Osteoblast (primary cell): ENCODE results near the gene QSOX1. TPM values are rescaled to one million over a fixed set of nuclear protein-coding genes. Genes with fewer than 3 reads are reported as not detected.
A peak's percentile ranks its signal among the peaks of the same experiment; 100 is the strongest.

Experiments
- DNase-seq: peaks from one replicate; pipeline ENCODE4 v3.0.0; 2011; ENCODE audit warnings: low spot score, mixed read lengths; ENCODE audit not compliant: insufficient read length; ENCODE audit errors: missing footprints
- H2AFZ ChIP-seq: 2 replicates; pipeline ENCODE4 v1.6.0; 2011; ENCODE audit warnings: mild to moderate bottlenecking, low read length
- H3K27ac ChIP-seq: 2 replicates; pipeline ENCODE4 v1.5.1; 2011; ENCODE audit warnings: mild to moderate bottlenecking, low read depth, low read length, moderate library complexity
- H3K27me3 ChIP-seq: 2 replicates; pipeline ENCODE4 v1.6.0; 2012; ENCODE audit warnings: mild to moderate bottlenecking, control low read depth, inconsistent platforms, low read length, moderate library complexity; ENCODE audit not compliant: insufficient read depth
- H3K36me3 ChIP-seq: 2 replicates; pipeline ENCODE4 v1.5.1; 2011; ENCODE audit warnings: mild to moderate bottlenecking, low read length, control low read depth, moderate library complexity; ENCODE audit not compliant: insufficient read depth
- H3K4me1 ChIP-seq: 2 replicates; pipeline ENCODE4 v1.5.1; 2011; ENCODE audit warnings: mild to moderate bottlenecking, low read length, control low read depth, moderate library complexity; ENCODE audit not compliant: insufficient read depth
- H3K4me2 ChIP-seq: 2 replicates; pipeline ENCODE4 v1.6.0; 2011; ENCODE audit warnings: mild to moderate bottlenecking, low read length; ENCODE audit not compliant: insufficient read depth
- H3K4me3 ChIP-seq: fragments of 200-600 bp; sonication (generic); 3 replicates; pipeline ENCODE4 v1.5.1; 2012; ENCODE audit warnings: mild to moderate bottlenecking, low read length, inconsistent platforms; ENCODE audit not compliant: insufficient read depth
- H3K79me2 ChIP-seq: 2 replicates; pipeline ENCODE4 v1.6.0; 2012; ENCODE audit warnings: mild to moderate bottlenecking, low read length, control low read depth, inconsistent platforms; ENCODE audit not compliant: insufficient read depth
- H3K9me3 ChIP-seq: 2 replicates; pipeline ENCODE4 v1.5.1; 2011; ENCODE audit warnings: low read depth, low read length, control low read depth
- H4K20me1 ChIP-seq: 2 replicates; pipeline ENCODE4 v1.6.0; 2012; ENCODE audit warnings: mild to moderate bottlenecking, low read length, control low read depth; ENCODE audit not compliant: insufficient read depth
- CTCF ChIP-seq: IDR thresholded peaks from 2 replicates; pipeline ENCODE4 v1.5.1; 2011; ENCODE audit warnings: mild to moderate bottlenecking, low read depth, low read length, moderate library complexity; ENCODE audit errors: extremely low read depth
- total RNA-seq: library from RNA; depleted of rRNA; stranded (reverse); fragments of >200 nt; gene quantifications from 2 replicates; pipeline ENCODE4 v1.2.3, GENCODE V29; 2012

QSOX1 gene
- total RNA-seq, 1 donor, result 373 TPM

- no peak overlapping the region for H3K4me2 ChIP-seq
- no peaks in the 10 kb centered on the region for H3K79me2 ChIP-seq
- no peaks in the 10 kb centered on the region for H3K36me3 ChIP-seq
- H3K4me1 ChIP-seq, result peaks cover 12% of the 10 kb centered on the region
- H2AFZ ChIP-seq, result no peak overlapping the region
- H3K9me3 ChIP-seq, result no peaks in the 10 kb centered on the region
- peaks cover 92% of the 10 kb centered on the region for H3K27me3 ChIP-seq
- DNase-seq, result no peak
- no peak overlapping the region for H3K27ac ChIP-seq
- H4K20me1 ChIP-seq, result peaks cover 6% of the 10 kb centered on the region
- no peak for TF ChIP-seq CTCF
- no peak overlapping the region for H3K4me3 ChIP-seq
Measured at GRCh38 chr1:180233191-180234011, 78.7 kb downstream of the QSOX1 start.

GRCh38 chr1:180234369-180235076, 79.9 kb downstream of the QSOX1 start:
- H3K9me3 ChIP-seq, result no peaks in the 10 kb centered on the region
- peak; percentile 76 for DNase-seq
- TF ChIP-seq CTCF, result no peak
- no peaks in the 10 kb centered on the region for H3K36me3 ChIP-seq
- H2AFZ ChIP-seq, result no peak overlapping the region
- no peak overlapping the region for H3K4me2 ChIP-seq
- H4K20me1 ChIP-seq, result peaks cover 6% of the 10 kb centered on the region
- H3K79me2 ChIP-seq, result no peaks in the 10 kb centered on the region
- H3K27ac ChIP-seq, result no peak overlapping the region
- peaks cover 8% of the 10 kb centered on the region for H3K4me1 ChIP-seq
- peaks cover 92% of the 10 kb centered on the region for H3K27me3 ChIP-seq
- H3K4me3 ChIP-seq, result no peak overlapping the region

- Histone ChIP-seq H3K4me3 (no peak overlapping the region), H3K27ac (no peak overlapping the region), H3K79me2 (no peaks in the 10 kb centered on the region), H3K9me3 (no peaks in the 10 kb centered on the region), H3K36me3 (no peaks in the 10 kb centered on the region), H3K4me2 (no peak overlapping the region), H4K20me1 (peaks cover 6% of the 10 kb centered on the region), H2AFZ (no peak overlapping the region), H3K4me1 (peaks cover 8% of the 10 kb centered on the region), H3K27me3 (peaks cover 98% of the 10 kb centered on the region)
- no peak for DNase-seq
- TF ChIP-seq CTCF, result no peak
Measured at GRCh38 chr1:180235077-180235501, 80.4 kb downstream of the QSOX1 start.

- H3K27ac ChIP-seq, result no peak overlapping the region
- H3K27me3 ChIP-seq, result peaks cover 99% of the 10 kb centered on the region
- H3K4me2 ChIP-seq, result no peak overlapping the region
- peaks cover 6% of the 10 kb centered on the region for H4K20me1 ChIP-seq
- peak; percentile 81 for DNase-seq
- no peaks in the 10 kb centered on the region for H3K36me3 ChIP-seq
- no peaks in the 10 kb centered on the region for H3K79me2 ChIP-seq
- no peak overlapping the region for H2AFZ ChIP-seq
- peaks cover 3% of the 10 kb centered on the region for H3K4me1 ChIP-seq
- no peak overlapping the region for H3K4me3 ChIP-seq
- TF ChIP-seq CTCF, result no peak
- H3K9me3 ChIP-seq, result no peaks in the 10 kb centered on the region
Measured at GRCh38 chr1:180235502-180236239, 81.0 kb downstream of the QSOX1 start.
